LoVo (cell line): ENCODE data around the gene SMC3.
"Not testable (repeated sequence)": the region's sequence is repeated elsewhere in the genome, so short reads cannot be mapped to it uniquely, and the experiment has no call there.

Source experiments
- DNase-seq: peaks from one replicate; pipeline ENCODE4 v3.0.0-alpha.2; 2016; ENCODE audit warnings: low spot score

The SMC3 gene

DNA sequence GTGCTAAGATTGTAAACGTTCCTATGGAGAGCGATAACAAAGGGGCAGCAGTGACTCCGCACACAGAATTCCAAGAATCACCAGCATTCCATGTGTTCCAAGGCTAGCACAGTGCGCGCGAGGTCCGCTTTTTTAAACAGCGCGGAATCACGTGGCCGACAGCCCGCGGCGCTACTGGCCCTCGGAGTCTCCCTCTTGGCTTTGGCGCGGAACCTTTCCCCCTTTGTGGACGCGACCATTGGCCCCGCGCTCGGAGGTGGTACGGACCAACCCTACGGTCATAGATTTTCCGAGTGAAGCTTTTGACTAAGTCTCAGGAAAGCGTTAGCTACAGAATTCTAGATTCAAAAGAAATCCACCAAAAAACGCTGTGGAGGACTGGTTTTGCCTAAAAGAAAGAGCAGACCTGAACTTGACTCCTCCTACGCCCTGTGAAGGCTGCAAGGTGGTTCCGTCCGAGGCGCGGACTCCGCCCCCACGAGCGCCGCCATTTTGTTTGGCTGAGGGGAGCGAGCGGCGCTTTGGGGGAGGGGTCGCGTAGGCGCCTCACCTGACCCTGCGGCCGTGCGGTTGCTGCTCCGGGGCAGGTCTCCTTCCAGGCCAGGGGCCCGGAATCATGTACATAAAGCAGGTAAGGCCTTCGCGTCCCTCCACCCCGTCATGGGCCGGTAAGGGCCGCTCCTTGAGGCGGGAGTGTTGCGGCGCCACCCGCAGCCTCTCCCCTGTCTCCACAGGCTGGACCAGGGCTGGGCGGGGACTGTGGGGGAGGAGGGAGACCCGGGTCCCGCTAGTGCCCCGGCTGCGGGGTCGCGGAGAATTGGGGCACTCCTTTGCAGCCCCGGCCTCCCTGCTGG is at the start of gene SMC3:
Gene SMC3 (plus strand): TSS at position 495 of the 854 bp plus-strand sequence. CDS start 122 bp downstream, at position 617.
- peak; percentile 94 for DNase-seq

DNA sequence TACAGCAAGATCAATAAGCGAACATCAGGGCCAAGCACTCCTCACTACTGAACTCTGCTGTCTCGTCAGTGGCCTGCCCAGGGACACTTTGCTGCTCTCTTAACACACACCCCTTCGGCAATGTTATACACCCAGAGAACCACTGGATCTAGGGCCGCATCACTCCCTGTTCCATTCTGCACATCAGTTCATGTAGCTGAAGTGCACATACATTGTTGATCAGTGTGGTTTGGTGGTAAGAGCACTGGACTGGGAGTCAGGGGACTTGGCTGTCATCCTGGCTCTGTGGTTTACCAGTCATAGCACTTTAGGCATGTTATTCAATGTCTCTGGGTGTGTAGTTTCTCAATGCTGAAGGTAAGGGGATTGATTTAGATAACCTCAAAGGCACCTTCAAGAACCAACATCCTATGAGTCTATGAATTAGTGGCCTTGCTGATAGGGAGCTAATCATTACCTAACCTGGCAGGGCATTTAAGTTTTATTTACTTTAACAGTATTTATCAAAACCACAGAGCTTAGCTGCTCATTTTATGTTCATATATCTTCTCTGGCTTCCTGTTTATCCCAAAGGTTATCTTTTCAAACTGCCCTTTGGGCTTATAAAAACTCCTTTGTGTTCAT is 45.0 kb upstream of the SMC3 start:
- peak; percentile 71 for DNase-seq

DNA sequence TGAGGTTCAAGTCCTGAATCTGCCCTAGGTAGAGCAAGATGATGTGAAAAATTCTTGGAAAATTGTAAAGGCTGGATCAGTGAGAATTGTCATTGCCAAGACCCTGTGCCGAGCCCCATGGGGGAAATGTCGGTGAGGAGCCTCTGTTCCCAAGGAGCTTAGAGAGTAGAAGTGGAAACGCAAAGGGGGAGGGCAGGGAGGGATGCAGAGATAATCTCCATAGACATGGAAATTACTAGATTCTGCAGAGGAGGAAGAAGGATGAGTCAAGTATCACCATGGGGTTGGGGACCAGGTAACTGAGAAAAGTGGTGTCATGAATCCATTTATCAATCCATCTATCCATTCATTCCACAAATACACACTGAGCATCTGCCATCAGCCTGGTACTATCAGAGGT is 43.8 kb upstream of the SMC3 start:
- DNase-seq: no peak

DNA sequence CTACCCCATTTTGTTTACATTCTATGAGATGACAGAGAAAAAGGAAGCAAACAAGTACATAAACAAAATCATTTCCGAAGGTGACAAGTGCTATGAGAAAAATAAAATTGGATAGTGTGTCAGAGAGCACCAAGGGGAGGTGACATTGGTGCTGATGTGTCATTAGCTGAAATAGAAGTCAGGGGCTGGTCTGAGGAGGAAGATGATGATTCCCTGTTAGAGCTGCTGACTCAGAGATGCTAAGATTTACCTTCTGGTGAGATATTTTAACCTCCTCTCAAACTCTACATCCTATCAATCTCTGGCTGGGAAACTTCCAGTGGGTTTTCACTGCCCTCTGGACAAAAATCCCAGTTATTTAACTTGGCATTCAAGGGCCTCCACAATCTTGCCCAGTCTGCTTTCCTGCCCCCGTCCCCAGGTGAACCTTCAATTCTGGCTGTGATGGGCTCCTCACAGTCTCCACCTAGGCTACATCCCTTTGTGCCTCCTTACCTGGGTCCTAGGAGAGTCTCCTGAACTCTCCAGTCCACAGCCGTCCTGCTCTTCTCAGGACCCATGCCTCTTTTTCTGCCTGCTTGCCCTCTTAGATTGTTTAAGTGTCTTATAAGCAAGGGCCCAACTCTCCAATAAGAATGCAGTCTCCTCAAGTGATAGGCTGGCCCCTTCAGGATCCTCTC is 43.2 kb upstream of the SMC3 start:
- DNase-seq: no peak

DNA sequence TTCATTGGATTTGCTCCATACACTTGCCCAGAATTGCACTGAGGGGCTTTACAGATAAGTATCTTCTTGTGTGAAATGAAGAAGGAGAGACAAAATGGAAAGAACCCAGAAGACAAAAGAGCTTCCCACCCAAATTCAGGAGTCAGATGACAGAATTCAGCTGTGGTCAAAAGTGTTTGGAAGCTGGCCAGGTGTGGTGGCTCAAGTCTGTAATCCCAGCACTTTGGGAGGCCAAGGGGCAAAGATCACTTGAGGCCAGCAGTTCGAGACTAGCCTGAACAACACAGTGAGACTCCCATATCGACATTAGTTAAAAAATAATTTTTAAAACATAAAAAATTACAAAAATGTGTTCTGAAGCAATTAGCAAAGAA is 42.6 kb upstream of the SMC3 start:
- DNase-seq: no peak

DNA sequence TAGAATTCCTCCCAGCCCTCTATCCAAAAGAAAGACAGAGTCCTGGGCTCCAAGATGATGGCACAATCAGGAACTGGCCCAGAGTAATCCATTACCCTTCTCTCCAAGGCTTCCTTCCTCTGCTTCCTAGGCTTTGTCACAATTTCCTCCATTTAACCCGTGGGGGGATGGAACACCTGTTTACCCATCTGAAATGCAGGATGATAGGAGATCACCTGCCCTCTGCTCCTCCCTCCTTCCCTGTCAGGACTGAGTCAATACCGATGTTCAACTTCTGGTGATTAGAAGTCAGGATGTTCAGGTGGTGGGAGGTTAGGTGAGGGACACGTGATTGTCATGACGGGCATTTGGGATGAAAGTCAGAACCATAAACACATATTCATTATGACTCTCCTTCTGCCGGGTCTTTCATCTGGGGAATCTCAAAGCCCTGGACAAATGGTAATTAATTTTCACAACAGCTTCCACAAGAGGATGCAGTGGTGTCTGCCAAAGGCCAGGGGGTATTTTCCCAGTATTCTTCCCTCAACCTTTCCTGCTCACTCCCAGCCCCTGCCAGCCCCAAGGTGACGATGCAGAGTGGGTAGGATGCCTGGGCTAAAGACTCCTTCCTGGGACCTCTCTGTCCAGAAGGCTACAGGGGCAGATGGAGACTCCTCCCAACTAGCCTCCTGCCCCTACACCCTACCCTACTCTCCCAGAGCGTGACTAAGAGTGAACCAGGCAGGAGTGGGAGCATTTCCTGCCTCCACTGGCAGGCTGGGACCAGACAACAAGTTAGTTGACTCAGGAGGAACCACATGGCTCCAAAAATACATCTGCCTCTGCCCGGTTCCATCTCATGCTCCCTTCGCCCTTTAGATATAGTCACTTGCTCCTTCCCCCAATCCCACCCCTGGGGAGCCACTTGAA is 41.9 kb upstream of the SMC3 start:
- no peak for DNase-seq

DNA sequence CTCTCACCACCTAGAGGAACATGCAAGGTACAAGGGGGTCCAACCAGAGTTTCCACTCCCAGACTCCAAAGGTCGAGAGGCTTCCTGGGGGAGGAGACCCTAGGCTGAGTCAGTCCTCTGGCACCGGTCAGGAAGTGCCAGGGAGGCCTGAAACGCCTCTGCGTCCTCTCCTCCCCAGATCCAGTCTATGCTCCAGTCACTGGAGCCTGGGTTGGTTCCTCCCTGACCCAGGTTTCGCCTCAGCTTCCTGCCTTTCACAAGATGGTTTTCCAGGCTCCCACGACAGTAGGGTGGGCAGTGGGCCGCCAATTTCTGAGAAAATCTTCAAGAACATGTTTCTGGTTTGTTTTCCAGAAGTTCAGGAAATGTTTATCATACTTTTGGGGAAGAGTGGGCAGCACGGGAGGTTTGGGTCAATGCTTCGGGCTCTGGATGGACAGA is 39.7 kb upstream of the SMC3 start:
- DNase-seq: no peak

DNA sequence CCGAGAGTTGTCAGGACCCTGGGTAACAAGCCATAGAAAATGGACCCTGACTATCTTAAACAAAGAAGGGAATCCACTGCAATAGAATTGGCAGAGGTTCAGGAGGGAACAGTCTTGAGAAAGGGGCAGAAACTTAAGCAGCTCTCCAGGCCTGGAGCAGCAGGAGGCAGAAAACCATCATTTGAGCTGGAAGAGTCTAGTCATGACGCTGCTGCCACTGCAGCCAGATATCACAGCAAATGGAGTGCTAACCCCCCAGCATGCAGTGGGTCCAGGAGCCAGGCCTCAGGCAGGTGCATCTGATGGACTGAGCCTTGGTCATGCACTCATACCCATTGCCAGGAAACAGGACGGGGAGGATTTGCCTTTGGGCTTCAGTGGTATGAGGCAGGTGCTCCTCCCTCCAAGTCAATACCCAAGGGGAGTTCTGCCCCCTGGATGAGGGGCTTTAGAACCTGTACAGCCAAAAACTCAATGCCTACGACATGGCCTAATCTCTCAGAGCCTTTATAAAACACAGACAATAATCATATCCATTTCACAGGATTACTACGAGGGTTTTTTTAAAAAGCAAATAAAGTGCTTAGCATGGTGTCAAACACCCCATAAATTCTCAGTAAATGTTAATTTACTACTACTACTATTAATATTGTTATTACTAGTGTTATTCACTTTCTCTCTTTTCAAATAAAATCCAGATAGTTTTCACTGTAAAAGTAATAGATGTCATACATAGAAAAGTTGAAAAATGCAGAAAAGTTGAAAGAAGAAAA is 39.1 kb upstream of the SMC3 start:
- DNase-seq: no peak

DNA sequence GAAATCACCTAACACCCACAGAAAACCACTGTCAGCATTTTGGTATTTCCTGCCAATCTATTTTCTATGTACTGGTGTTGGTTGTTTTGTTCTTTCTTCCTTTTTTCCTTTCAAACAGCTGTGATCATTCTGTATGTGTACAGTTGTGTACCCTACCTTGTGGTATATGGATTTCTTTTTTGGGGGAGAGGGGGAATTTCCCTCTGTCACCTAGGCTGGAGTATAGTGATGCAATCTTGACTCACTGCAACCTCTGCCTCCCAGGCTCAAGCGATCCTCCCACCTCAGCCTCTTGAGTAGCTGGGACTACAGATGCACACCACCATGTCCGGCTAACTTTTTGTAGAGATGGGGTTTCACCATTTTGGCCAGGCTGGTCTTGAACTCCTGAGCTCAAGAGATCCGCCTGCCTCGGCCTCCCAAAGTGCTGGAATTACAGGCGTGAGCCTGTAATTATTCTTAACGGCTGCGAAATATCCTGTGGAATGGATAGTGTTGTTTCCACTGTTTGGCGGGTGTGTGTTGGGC is 38.4 kb upstream of the SMC3 start:
- DNase-seq: not testable (repeated sequence)

DNA sequence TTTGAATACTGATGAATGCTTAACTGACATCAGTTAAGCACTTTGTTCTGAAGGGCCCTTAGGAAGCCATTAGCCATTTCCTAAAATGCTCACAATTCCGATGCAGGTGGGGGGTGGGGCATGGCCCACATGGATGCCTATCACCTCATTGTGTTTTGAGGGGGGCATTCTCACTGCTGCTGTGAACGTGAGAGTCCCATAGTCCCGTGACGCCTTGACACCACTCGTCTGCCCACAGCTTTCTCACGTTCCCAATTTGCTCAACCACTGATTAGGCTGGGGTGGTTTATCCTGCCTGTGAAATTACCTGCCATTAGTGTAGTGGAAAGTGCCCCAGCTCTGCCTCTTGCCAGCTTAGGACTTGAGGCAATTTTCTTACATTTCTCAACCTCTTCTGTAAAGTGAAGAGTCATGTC is 37.9 kb upstream of the SMC3 start:
- no peak for DNase-seq

DNA sequence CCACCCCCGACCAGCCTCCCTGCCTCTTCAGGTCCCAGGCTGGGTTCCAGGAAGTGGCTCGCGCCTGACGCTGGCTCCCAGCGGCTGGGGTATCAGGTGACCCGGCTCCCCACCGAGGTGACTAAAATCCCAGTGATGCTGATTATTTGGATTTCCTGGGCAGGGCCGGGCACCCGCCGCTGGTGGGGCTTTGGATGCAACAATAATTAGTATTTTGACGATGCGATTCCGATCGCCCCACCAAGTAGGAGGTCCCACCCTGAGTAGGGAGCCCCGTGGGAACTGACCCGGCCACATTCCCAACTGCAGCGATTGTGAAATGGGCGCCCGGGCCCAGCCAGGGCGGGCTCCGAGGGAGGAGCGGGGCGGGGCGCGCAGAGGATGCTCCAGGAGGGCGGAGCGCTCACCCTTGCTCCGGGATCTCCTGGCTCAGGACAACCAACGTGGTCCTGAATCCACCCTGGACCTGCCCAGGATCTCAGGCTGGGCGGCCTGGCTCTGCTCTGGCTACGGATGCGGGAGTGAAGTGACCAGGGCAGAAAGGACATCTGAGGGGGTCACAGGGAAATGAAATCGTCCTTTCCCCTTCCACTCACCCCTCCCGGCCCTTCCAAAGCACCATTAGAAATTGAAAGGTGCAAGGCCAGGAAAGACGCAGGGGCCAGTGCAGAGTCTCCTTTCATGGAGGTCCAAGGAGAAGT is 37.2 kb upstream of the SMC3 start:
- peak; percentile 70 for DNase-seq

DNA sequence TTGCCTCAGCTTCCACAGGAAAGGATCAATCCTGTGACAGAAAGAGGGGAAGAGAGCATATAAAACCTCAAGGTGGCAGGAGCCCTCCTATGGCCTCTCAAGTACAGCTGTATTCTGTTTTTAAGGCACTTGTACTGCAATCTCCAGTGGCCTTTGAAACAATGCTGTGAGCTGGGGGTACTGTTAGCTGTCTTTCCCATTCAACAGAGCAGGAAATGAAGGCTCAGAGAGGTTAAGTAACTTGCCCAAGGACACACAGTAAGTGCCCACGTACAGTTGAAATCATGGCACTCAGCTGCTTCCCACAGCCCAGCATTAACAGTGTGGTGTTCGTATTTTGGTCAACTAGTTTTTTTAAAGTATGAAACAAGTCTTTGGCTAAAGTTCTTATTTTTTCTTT is 35.8 kb upstream of the SMC3 start:
- no peak for DNase-seq

DNA sequence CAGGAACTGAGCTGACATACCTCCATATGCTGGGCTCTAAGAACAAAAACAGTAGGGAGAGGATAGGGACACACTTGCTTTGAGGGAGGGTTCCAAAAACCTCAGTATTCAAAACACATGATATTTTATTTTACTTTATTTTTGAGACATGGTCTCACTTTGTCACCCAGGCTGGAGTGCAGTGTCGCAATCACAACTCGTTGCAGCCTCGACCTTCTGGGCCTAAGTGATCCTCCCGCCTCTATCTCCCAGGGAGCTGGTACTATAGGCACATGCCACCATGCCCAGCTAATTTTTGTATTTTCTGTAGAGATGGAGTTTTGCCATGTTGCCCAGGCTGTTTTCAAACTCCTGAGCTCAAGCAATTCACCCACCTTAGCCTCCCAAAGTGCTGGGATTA is 34.9 kb upstream of the SMC3 start:
- DNase-seq: not testable (repeated sequence)

DNA sequence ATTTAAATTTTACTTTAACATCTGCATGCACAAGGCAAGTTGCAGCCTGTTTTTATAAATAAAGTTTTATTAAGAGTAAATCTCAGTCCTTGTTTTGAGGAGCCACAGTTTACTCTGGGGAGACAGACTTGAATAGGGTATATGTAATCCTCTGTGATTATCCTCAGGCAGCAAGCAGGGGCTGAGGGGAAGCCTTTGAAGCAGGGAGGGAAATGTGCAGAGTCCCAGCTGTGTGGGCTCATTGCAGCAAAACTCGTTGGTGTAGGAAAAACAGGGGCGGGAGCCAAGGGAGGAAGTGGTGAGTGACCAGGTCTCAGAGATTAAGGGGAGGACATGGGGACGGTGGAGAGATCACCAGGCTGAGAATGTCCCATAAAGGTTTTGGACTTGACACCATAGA is 34.3 kb upstream of the SMC3 start:
- DNase-seq: no peak

DNA sequence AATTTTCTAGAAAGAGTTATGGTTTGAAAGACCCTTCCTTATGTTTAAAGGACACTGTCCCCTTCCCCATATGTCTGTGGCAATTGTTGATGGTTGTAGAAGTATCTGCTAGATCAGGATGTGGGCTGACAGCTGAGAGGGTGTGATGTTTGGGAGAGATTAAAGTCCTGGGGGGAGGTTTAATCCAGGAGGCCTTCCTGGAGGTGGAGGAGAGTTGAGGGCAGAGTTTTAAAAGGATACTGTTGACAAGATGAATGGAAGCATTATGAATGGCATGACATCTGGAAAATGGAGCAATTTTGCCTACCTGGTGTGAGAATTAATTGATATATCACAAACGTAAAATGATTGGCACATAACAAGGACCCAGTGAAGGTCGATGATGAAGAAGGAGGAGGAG is 32.9 kb upstream of the SMC3 start:
- DNase-seq: no peak

DNA sequence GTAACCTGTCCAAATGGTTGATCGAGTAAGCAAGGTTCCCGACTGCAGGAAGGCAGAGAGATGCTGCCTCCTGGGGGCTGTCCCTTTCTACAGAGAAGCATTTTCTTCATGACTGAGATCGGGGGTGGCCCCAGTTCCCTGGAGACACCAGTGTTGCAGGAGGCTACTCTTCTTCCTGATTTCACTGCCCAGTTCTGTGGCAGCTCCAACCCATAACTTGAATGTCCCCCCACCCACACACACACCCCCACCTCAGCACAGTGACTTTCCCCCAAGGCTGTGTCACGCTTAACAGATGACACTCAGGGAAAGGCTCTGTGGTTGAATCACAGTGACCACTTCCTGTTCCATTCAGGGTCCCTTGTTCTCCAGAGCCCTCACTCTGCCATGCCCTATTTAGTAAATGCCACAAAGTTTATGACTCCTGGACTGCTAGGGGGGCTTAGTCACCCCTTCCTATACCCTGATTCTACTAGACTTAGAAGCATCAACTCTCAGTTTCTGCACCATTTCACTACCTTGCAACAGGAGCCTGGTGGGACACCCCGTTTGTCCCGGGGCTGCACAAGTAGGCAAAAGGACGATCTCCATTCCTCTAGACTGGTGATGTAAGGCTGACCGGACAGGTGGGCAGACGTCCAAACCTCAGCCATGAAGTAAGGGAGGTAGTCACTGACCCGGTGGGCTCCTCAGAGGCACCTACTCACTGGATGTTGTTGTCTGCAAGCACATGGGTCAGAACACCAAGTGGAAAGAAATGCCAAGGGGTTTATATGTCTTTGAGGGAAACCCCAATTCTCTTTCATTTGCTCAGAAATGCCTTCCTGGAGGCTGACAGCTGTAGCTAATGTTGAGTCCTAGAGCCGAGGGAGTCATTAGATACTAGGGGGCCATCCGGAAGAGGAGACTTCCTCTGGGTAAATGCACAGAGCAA is 31.3 kb upstream of the SMC3 start:
- DNase-seq: peak; percentile 25

DNA sequence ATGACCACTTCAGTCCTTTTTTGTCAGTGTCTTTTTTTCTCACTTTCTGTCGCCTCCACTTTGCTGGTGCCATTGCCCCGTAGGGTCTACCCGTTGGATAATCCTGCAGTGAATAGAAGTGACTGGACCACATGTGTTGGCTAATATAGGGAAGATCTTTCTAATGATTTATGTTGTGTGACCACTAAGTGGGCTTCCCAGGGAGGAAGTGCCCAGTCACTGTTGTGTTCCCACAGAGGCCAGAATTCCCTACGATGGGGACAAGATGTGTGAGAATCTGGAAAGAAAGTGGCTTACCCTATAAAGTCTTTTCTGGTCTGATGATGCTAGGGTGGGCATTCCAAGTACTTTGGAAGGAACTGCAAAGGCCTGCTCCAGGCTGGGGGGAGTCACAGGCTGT is 28.4 kb upstream of the SMC3 start:
- DNase-seq: no peak

DNA sequence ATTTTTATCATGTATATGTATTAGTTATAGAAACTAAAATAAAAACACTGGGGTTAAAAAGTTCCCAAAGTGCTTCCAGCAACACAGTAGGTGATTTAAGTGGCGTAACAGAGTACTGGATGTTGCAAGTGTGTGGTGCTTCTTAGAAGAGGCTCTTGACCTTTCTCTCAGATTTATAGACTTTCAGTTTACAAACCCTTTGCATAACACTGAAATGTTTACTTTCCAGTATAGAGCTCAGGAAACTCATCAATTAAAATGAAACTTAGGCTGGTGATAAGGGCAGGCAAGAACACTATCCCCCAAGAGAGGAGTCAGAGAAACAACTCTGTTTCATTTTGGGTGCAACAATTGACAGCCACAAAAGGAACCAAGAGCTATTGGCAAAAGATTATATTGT is 27.5 kb upstream of the SMC3 start:
- DNase-seq: no peak

DNA sequence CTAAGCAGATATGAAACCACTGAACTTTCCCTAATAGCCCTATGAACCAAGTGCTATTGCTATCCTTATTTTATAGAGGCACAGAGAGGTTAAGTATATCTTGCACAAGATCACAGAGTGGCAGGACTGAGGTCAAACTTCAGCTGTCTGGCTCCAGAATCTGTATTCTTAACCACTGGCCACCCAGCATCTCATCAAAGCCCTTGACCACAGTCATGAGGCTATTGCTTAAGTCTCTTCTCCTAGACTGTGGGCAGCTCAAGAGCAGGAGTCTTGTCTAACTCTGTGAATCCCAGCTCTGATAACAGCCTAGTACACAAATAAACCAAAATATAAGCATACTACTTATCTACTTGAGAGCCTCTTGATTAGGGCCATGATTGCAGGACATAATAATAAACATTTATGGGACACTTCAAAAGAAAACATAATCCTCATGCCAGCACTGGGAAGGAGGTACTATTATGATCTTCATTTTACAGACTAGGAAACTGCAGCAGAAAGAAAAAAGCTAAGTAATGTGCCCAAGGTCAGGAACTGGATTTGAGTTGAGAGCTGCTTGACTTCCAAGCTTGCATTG is 22.4 kb upstream of the SMC3 start:
- DNase-seq: no peak
